ENCODE measurements around the gene TEDC2.
A peak's percentile ranks its signal among the peaks of the same experiment; 100 is the strongest.

The TEDC2 gene

GRCh38 chr16:2485811-2486507, 26.1 kb downstream of the TEDC2 start:
- no peak for TF ChIP-seq CTCF (IDR thresholded peaks at IDR 0.05; ENCODE audit: unreplicated experiment in 3 of 3)
- H3K4me3 Mint-ChIP-seq: no peak overlapping the region
- H3K27me3 Mint-ChIP-seq (ENCODE audit: low read depth): no peaks in the 10 kb centered on the region
- no peak overlapping the region for H3K27ac Mint-ChIP-seq
- no peaks in the 10 kb centered on the region for H3K36me3 Mint-ChIP-seq (ENCODE audit: low read depth)
- H3K9me3 Mint-ChIP-seq: no peaks in the 10 kb centered on the region
- H3K4me1 Mint-ChIP-seq: peaks cover 62% of the 10 kb centered on the region

- H3K4me1 Mint-ChIP-seq: peaks cover 57% of the 10 kb centered on the region
- TF ChIP-seq CTCF (IDR thresholded peaks at IDR 0.05; ENCODE audit: unreplicated experiment in 3 of 3): peak in 2 of 3 experiments; percentile 11 to 29
- no peaks in the 10 kb centered on the region for H3K9me3 Mint-ChIP-seq
- peak overlapping the region; percentile 28 to 48 (median 42) for H3K4me3 Mint-ChIP-seq
- no peaks in the 10 kb centered on the region for H3K36me3 Mint-ChIP-seq (ENCODE audit: low read depth)
- peak overlapping the region; percentile 89 to 96 (median 93) for H3K27ac Mint-ChIP-seq
- no peaks in the 10 kb centered on the region for H3K27me3 Mint-ChIP-seq (ENCODE audit: low read depth)
Measured at GRCh38 chr16:2486645-2487516, 27.0 kb downstream of the TEDC2 start.

- no peaks in the 10 kb centered on the region for H3K9me3 Mint-ChIP-seq
- H3K36me3 Mint-ChIP-seq (ENCODE audit: low read depth): no peaks in the 10 kb centered on the region
- no peaks in the 10 kb centered on the region for H3K27me3 Mint-ChIP-seq (ENCODE audit: low read depth)
- peaks cover 51% of the 10 kb centered on the region for H3K4me1 Mint-ChIP-seq
- TF ChIP-seq CTCF (IDR thresholded peaks at IDR 0.05; ENCODE audit: unreplicated experiment in 3 of 3): no peak
- peak overlapping the region; percentile 89 to 96 (median 93) for H3K27ac Mint-ChIP-seq
- H3K4me3 Mint-ChIP-seq: peak overlapping the region; percentile 28 to 48 (median 42)
Measured at GRCh38 chr16:2487517-2487842, 27.6 kb downstream of the TEDC2 start.

- Mint-ChIP-seq H3K36me3 (ENCODE audit: low read depth) (no peaks in the 10 kb centered on the region), H3K27ac (peak overlapping the region; percentile 90 to 96 (median 93)), H3K9me3 (no peaks in the 10 kb centered on the region), H3K4me1 (peaks cover 46% of the 10 kb centered on the region), H3K27me3 (ENCODE audit: low read depth) (no peaks in the 10 kb centered on the region), H3K4me3 (no peak overlapping the region)
- no peak for TF ChIP-seq CTCF (IDR thresholded peaks at IDR 0.05; ENCODE audit: unreplicated experiment in 3 of 3)
Measured at GRCh38 chr16:2487903-2488531, 28.1 kb downstream of the TEDC2 start.

GRCh38 chr16:2489581-2489980, 29.7 kb downstream of the TEDC2 start:
- Mint-ChIP-seq H3K27me3 (ENCODE audit: low read depth) (no peaks in the 10 kb centered on the region), H3K36me3 (ENCODE audit: low read depth) (no peaks in the 10 kb centered on the region), H3K4me3 (no peak overlapping the region), H3K9me3 (no peaks in the 10 kb centered on the region), H3K4me1 (peaks cover 30% of the 10 kb centered on the region), H3K27ac (peak overlapping the region in 2 of 3 experiments; percentile 48 to 90)
- TF ChIP-seq CTCF (IDR thresholded peaks at IDR 0.05; ENCODE audit: unreplicated experiment in 3 of 3): no peak

All from nephron (organoid).